GM18508 (cell line): ENCODE measurements around the gene PKD2.
A peak's percentile ranks its signal among the peaks of the same experiment; 100 is the strongest.
"Not testable (repeated sequence)": the region's sequence is repeated elsewhere in the genome, so short reads cannot be mapped to it uniquely, and the experiment has no call there.

Experiments
- ATAC-seq: cut with Tn5 transposase; IDR thresholded peaks from one replicate; pipeline ENCODE4 v1.9.1; 2021; ENCODE audit warnings: moderate number of reproducible peaks; ENCODE audit not compliant: insufficient read depth, unreplicated experiment

PKD2 gene

DNA sequence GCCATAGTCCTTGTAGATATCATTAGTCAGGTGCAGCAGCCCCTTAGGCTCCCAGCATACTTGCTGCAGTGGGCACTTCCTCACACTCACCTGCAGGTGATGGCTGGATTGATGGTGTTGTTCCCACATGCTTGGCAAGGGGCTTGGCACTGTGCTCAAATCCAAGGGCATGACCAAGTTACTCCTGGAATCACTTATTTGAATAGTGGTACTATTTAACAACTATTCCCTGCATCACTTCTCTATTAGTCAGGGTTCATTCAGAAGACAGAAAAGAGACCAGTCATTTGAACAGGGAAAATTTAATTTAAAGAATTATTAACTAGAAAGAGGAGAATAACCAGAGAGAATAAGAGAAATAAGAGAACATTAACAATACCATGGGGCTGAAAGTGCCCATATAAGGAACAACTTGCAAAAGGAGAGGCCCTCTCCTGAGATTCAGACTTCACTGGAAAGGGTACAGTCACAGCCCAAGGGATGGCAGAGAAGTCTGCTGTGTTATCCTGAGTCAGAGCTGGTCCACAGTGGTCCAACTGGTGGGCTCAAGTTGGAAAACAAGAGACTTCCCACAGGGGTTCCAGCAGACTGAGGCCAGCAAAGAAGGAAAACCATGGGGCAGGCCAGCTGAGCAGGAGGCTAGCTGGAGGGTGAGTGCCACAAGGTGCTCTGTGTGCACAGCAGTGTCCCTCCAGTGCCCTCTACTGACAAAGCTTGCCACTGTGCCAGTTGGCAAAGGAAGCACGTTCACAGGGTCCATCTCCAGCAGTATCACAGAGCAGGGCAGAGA, 22.1 kb upstream of the PKD2 start:
- peak; percentile 77 for ATAC-seq

DNA sequence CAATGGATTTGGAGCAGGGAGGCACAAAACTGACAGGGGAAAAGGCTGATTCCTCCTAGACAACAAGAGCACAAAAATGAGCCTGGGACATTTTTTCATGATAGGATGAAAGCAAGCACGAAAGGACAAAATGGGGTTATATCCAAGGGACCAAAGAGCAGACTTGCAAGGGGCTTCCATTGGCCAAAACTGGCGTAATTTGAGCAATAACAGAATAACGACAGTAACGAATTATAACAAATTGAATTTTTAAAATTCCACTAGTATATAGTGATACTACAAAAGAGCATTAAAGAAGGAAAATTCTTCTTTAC, 21.6 kb upstream of the PKD2 start:
- no peak for ATAC-seq

DNA sequence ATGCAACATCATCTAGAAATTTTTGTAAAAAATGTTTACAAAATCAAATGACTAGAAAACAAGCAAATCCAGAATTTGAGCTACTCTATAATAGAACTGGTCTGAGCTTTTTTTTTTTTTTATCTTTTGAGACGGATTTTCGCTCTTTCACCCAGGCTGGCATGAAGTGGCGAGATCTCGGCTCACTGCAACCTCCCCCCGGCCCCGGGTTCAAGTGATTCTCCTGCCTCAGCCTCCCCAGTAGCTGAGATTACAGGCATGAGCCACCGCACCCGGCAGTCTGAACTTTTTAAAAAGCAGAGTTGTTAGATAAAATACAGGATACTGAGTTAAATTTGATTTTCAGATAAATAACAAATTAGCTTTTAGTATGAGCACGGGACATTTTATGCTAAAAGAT, 20.9 kb upstream of the PKD2 start:
- ATAC-seq, result no peak

- ATAC-seq, result no peak
Observed at GRCh38 chr4:87989765-87990164, 17.7 kb upstream of the PKD2 start.

DNA sequence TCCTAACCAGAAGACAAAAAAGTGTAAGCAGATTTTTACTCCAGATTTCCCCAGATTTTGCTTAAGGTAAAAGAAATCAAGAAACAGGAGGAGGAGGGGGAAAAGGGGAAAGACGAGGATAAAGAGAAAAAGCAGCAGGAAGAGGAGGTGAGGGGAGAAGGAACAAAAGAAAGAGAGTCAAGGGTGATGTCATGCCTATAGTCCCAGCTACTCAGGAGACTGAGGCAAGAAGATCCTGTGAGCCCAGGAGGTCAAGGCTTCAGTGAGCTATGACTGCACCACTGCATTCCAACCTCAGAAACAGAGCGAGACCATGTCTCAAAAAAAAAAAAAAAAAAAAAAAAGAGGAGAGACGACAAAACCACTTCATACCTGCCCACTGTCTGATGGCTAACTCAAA, 12.0 kb upstream of the PKD2 start:
- no peak for ATAC-seq

GRCh38 chr4:87999191-87999691, 8.2 kb upstream of the PKD2 start:
- ATAC-seq, result not testable (repeated sequence)

- no peak for ATAC-seq
Observed at GRCh38 chr4:88001871-88002270, 5.6 kb upstream of the PKD2 start.

GRCh38 chr4:88002786-88003185, 4.6 kb upstream of the PKD2 start:
- ATAC-seq, result no peak

- no peak for ATAC-seq
Observed at GRCh38 chr4:88003261-88003660, 4.2 kb upstream of the PKD2 start.

DNA sequence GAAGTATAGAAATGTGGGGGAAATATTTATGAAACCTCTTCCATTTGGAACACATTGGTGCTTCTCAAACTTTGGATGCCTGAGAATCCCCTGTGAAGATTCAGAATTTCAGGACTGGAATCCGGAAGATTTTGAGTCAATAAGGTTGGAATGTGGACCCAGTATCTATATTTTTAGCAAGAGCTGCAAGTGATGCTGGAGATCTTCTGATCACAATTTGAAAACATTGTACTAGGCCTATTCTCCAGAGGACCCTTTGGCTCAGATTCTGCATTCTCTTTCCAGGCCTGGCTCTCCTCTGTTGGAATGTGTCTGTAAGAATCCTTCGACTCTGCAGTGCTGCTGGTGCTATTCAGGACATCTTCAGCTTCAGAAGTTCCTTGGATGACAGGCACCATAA, 2.4 kb upstream of the PKD2 start:
- ATAC-seq, result no peak

DNA sequence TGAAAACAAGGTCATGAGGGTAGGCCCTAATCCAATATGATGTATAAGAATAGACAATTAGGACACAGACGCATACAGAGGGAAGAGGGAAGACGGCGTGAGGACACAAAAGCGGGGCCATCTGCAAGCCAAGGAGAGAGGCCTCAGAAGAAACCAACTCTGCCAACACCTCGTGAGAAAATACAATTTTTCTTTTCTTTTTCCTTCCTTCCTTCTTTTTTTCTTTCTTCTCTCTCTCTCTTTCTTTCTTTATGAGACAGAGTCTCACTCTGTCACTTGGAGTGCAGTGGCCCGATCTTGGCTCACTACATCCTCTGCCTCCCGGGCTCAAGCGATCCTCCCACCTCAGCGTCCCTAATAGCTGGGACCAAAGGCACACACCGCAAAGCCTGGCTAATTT, 1.5 kb upstream of the PKD2 start:
- no peak for ATAC-seq

DNA sequence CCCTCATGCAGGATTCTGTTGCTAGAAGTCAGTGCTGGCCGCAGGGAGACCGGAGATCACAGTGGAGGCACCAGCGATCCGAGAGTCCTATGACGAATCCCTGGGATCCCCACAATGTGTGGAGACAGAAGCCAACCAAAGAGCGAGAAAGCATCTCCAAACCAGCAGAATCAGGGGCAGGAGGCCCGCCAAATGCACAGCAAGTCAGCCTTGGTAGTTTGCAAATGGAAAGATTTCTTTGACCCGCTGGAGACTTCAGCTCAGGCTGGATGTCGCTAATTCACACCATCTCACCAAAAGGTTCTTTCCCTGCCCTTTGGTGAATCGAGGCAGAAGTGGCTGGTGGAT, 505 bp upstream of the PKD2 start:
- ATAC-seq, result no peak

DNA sequence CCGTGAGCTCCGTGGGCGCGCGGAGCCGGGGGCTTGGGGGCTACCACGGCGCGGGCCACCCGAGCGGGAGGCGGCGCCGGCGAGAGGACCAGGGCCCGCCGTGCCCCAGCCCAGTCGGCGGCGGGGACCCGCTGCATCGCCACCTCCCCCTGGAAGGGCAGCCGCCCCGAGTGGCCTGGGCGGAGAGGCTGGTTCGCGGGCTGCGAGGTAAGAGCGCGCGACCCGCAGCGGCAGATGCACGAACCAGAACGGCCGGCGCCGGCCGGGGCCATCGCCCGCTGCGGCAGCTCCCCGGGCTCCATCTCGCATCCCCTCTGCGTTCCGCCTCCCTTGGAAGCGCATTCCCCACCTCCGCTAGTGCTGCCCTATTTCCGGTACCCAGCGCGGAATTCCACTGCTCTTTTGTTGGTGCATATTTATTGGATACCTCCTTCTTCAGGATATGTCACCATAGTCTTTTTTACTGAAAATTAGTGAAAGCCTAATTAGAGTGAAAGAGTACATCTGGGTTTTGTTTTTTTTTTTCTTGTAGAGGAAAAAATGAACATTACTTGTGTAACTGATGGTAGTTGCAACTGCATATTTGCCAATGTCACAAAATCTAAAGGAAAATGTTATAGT, 797 bp downstream of the PKD2 start:
- peak; percentile 15 for ATAC-seq

GRCh38 chr4:88008743-88009171, 1.3 kb downstream of the PKD2 start:
- ATAC-seq, result no peak

GRCh38 chr4:88009871-88010270, 2.4 kb downstream of the PKD2 start:
- no peak for ATAC-seq

DNA sequence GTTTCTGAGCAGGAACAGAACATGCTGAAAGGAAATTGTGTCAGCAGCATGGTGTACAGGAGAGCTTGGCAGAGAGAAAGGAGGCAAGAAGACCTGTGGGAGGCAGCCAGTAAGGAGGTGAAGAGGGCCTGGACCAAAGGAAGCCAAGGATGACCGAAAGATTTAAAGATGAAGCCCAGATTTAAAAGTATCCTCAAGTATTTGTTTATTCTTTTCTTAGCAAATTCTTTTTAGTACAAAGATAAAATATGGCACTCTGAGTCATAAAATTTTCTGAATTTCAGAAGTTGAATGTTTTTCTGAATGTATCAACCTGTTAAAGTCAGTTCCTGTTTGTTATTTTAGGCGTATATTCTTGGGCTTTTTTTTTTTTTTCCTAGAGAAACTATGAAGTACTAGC, 3.5 kb downstream of the PKD2 start:
- no peak for ATAC-seq

- peak; percentile 75 for ATAC-seq
Observed at GRCh38 chr4:88012647-88013046, 5.2 kb downstream of the PKD2 start.

- ATAC-seq, result no peak
Observed at GRCh38 chr4:88014386-88014905, 7.0 kb downstream of the PKD2 start.

DNA sequence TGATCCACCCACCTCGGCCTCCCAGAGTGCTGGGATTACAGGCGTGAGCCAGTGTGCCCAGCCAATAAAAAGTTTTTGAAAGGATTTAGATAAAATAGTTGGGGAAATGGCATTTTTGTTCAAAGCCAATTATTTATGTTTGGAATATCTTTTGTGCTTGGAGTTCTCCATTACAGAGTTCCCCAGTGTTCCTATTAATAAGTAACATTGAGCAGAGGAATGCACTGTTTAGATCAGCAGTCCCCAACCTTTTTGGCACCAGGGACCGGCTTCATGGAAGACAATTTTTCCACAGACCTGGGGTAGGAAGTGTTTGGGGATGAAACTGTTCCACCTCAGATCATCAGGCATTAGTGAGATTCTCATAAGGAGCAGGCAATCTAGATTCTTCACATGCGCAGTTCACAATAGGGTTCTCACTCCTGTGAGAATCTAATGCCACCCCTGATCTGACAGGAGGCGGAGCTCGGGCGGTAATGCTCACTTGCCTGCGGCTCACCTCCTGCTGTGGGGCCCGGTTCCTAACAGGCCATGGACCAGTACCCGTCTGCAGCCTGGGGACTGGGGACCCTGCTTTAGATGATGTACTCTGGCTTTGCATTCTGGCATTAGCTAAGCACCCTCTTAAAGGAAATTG, 8.3 kb downstream of the PKD2 start:
- no peak for ATAC-seq

DNA sequence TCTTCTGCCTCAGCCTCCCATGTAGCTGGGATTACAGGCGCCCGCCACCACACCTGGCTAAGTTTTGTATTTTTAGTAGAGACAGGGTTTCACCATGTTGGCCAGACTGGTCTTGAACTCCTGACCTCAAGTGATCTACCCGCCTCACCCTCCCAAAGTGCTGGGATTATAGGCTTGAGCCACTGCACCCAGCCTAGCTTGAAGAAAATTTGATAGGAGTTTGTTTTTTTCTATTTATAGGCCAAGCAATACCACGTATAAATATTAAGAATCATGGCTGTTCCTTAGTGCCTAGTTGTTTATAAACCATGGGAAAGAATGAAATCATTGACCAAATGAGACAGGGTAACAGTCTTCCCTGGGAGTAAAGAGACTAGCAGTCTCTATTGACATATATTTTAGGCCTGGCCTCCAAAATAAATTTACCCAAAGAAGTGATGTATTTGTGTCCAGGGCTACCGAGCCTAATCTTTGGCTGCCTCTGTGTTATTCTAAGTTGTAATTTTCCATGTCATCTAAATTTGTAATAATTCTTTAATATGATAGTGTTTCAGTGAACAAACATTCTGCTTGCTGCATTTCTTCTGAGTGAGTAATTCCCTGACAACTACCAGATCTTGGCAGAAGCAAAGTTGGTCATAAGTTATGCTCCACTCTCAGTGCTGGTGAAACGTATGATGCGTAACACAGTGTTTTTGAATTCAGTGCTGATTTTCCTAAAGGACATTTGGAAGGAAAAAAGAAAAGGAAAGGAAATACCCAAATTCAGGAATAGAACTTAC, 10.3 kb downstream of the PKD2 start:
- ATAC-seq, result no peak

- ATAC-seq, result no peak
Observed at GRCh38 chr4:88018466-88018865, 11.0 kb downstream of the PKD2 start.
